ENCODE data around the gene KCNK15. TPM values are rescaled to one million over a fixed set of nuclear protein-coding genes. Genes with fewer than 3 reads are reported as not detected.
A peak's percentile ranks its signal among the peaks of the same experiment; 100 is the strongest.

The KCNK15 gene
- total RNA-seq, 1 donor from 2014 or later = 62.6 TPM

DNA sequence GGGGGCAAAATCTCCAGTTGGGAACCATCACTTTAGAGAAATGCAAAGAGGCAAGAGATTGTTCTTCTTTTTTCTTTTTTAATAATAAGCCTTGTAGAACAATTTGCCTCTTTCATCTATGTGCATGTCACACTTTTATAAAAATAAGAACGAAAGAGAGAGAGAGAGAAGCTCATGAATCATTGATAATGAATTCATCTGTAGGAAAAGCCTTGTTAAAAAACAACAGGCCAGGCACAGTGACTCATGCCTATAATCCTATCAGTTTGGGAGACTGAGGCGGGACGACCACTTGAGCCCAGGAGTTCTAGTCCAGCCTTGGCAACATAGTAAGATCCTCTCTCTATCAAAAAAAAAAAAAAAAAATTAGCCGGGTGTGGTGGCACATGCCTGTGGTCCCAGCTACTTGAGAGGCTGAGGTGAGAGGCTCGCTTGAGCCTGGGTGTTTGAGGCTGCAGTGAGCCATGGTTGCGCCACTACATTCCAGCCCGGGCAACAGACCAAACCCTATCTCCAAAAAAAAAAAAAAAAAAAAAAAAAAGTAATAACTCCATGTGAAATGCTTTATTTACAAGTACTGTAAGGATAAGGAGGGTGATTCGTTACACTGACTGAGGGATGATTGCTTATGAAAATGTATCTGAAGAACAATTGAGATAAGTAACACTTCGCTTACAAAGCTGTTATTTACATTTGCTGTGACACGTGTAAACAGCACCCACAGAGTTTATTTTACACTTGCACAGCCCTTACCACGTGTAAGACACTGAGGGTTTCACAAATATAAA lies 24.5 kb upstream of the KCNK15 start:
- H3K4me1 ChIP-seq = peaks cover 18 to 41% of the 10 kb centered on the region in 2 donors
- intact Hi-C loops (cut with DNase I) = loop anchor here (2.0 kb wide), 1 partner anchor 28 kb away; no protein-coding TSS in a partner anchor

DNA sequence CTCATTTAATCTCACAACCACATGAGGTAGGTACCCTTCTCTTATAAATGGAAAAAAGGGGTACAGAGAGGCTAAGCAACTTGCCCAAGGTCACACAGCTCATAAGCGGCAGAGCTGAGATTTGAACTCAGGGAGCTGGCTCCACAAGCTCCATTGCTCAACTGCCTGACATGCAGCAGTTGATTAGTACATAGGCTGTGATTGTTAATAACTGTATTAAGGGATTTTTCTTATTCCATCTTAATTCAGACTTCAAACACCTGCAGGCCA lies 23.9 kb upstream of the KCNK15 start:
- Histone ChIP-seq H3K36me3 (peaks cover 4 to 5% of the 10 kb centered on the region in 2 donors), H3K4me1 (peaks cover 18 to 35% of the 10 kb centered on the region in 2 donors), H3K4me3 (no peak overlapping the region), H3K9me3 (no peaks in the 10 kb centered on the region), H3K27me3 (no peaks in the 10 kb centered on the region), H3K27ac (peak overlapping the region; percentile 39 to 78)
- intact Hi-C loops (cut with DNase I) = loop anchor here (2.0 kb wide), 1 partner anchor 29 kb away; no protein-coding TSS in a partner anchor
- TF ChIP-seq, protein P1, sequence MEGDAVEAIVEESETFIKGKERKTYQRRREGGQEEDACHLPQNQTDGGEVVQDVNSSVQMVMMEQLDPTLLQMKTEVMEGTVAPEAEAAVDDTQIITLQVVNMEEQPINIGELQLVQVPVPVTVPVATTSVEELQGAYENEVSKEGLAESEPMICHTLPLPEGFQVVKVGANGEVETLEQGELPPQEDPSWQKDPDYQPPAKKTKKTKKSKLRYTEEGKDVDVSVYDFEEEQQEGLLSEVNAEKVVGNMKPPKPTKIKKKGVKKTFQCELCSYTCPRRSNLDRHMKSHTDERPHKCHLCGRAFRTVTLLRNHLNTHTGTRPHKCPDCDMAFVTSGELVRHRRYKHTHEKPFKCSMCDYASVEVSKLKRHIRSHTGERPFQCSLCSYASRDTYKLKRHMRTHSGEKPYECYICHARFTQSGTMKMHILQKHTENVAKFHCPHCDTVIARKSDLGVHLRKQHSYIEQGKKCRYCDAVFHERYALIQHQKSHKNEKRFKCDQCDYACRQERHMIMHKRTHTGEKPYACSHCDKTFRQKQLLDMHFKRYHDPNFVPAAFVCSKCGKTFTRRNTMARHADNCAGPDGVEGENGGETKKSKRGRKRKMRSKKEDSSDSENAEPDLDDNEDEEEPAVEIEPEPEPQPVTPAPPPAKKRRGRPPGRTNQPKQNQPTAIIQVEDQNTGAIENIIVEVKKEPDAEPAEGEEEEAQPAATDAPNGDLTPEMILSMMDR (IDR thresholded peaks at IDR 0.05) = no peak
- DNase-seq (ENCODE audit: low spot score in 2 of 2) = no peak

More for the DNA sequence above, 24.5 kb upstream of the KCNK15 start:
- H3K9me3 ChIP-seq = no peaks in the 10 kb centered on the region
- no peaks in the 10 kb centered on the region for H3K27me3 ChIP-seq
- TF ChIP-seq, protein P1 (IDR thresholded peaks at IDR 0.05) = no peak
- H3K36me3 ChIP-seq = peaks cover 4 to 5% of the 10 kb centered on the region in 2 donors
- no peak overlapping the region for H3K4me3 ChIP-seq
- peak in 1 of 2 donors; percentile 78 for DNase-seq (ENCODE audit: low spot score in 2 of 2)
- peak overlapping the region; percentile 78 to 86 for H3K27ac ChIP-seq

DNA sequence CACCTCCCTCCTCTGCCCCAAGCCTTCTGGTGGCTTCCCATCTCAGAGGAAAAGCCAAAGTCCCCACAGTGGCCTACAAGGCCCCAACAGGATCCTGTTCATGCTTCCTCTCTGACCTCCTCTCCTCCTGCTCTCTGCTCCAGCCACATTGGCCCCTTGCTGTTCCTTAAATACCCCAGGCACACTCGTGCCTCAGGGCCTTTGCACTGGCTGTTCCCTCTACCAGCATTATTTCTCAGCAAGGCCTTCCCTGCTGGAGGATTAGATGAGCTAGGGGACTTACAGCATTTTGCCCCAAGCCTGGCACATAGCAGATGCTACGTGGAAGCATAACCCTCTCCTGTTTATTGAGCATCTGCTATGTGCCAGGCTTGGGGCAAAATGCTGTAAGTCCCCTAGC lies 22.7 kb upstream of the KCNK15 start:
- Histone ChIP-seq H3K9me3 (no peaks in the 10 kb centered on the region), H3K27me3 (no peaks in the 10 kb centered on the region), H3K4me1 (peaks cover 18 to 24% of the 10 kb centered on the region in 2 donors), H3K4me3 (no peak overlapping the region), H3K36me3 (peaks cover 5 to 8% of the 10 kb centered on the region in 2 donors), H3K27ac (peak overlapping the region; percentile 12 to 54)
- intact Hi-C loops (cut with DNase I) = no loop called here
- DNase-seq (ENCODE audit: low spot score in 2 of 2) = no peak
- TF ChIP-seq, protein P1 (IDR thresholded peaks at IDR 0.05) = no peak

GRCh38 chr20:44723391-44723790 lies 22.3 kb upstream of the KCNK15 start:
- Histone ChIP-seq H3K27me3 (no peaks in the 10 kb centered on the region), H3K27ac (peak overlapping the region in 1 of 2 donors; percentile 12), H3K36me3 (peaks cover 5 to 8% of the 10 kb centered on the region in 2 donors), H3K4me3 (no peak overlapping the region), H3K4me1 (peaks cover 18 to 24% of the 10 kb centered on the region in 2 donors), H3K9me3 (no peaks in the 10 kb centered on the region)
- TF ChIP-seq, protein P1 (IDR thresholded peaks at IDR 0.05) = no peak
- no peak for DNase-seq (ENCODE audit: low spot score in 2 of 2)
- intact Hi-C loops (cut with DNase I) = no loop called here

GRCh38 chr20:44723798-44724362 lies 21.8 kb upstream of the KCNK15 start:
- no peak for DNase-seq (ENCODE audit: low spot score in 2 of 2)
- intact Hi-C loops (cut with DNase I) = no loop called here
- Histone ChIP-seq H3K27me3 (no peaks in the 10 kb centered on the region), H3K4me1 (peaks cover 18 to 27% of the 10 kb centered on the region in 2 donors), H3K4me3 (no peak overlapping the region), H3K36me3 (peaks cover 5 to 8% of the 10 kb centered on the region in 2 donors), H3K27ac (peak overlapping the region; percentile 12 to 15), H3K9me3 (no peaks in the 10 kb centered on the region)
- TF ChIP-seq, protein P1 (IDR thresholded peaks at IDR 0.05) = no peak

Data from ascending aorta (tissue), 2 donors.